ENCODE measurements around the gene DPP7.
"Not testable (repeated sequence)": the region's sequence is repeated elsewhere in the genome, so short reads cannot be mapped to it uniquely, and the experiment has no call there.

DPP7 gene

GRCh38 chr9:137148242-137148641 is 33.7 kb upstream of the DPP7 start:
- DNase-seq (ENCODE audit: low read depth in 2 of 2), result no peak

- no peak for DNase-seq (ENCODE audit: low read depth in 2 of 2)
Measured at GRCh38 chr9:137147793-137148160, 33.2 kb upstream of the DPP7 start.

DNA sequence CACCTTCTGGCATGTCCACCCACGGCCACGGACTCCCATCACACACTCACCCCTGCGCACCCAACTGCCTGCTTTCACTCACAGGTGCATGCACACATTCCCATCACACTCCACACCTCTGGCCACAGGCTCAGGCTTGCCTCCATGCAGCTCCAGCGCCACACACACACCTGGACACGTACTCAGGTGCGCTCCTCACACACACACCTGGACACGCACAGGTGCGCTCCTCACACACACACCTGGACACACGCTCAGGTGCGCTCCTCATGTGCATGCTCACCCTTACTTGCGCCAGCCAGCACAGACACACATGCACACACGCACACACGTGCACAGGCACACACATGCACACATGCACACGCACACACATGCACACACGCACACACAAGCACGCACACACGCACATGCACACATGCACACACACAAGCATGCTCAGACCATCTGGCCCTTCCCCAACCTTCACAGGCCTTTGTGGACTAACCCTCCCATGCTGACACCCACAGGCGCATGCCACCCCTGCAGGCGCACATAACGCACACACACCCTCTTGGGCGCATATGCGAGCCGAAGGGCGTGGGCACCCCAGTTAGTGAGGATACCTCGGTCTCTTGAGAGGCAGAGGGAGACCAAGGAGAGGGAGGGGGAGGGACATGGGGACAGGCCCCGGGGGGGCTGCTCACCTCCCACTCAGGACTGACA is 32.7 kb upstream of the DPP7 start:
- no peak for DNase-seq (ENCODE audit: low read depth in 2 of 2)

- no peak for DNase-seq (ENCODE audit: low read depth in 2 of 2)
Measured at GRCh38 chr9:137146527-137146918, 32.0 kb upstream of the DPP7 start.

DNA sequence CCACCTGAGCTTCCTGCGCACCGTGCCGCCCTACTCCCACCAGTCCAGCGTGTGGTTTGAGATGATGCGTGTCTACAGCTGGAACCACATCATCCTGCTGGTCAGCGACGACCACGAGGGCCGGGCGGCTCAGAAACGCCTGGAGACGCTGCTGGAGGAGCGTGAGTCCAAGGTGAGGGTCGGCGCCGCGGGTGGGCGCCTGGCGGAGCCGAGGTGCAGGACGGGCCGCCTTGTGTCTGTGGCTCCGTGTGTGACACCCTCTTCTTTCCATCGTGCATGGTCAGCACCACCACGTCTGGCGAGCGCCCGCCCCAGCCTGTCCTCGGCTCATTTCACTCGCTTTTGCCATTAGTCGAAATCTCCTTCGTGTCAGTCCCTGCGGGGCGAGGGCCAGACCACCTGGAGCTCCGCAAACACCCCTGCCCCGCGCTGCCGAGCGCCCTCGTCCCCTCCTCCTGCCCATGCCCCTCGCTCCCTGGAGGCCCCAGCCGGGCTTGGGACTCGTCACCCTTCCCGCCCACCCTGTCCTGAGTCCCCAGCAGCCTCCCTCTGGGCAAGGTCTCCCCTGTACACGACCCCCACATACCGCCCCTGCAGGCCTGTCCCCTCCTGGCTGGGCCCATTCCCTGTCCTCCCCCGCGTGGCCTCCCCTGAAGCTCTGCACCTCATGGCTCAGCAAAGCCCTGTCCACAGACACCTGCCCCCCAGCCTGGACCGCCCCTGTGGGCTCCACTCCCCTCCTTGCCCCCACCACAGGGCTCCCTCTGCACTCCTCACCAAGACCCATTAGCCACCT is 31.4 kb upstream of the DPP7 start:
- DNase-seq (ENCODE audit: low read depth in 2 of 2), result no peak

DNA sequence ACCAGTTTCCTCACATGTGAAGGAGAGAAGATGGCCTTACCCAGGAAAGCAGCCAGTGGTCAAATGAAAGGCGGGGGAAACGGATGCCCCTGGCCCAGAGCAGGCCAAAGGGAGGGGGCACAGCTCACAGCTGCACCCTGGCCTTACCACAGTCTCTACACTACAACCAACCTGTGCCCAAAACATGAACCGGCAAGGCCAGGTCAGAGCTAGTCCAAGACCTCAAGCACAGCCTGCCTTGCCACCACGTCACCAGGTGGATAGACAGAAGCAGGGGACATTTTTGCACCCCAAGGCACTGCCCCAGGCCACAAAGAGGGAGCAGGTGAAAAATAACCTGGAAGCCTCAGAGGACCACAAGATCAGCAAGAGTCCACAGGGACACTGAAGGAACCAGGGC is 28.9 kb upstream of the DPP7 start:
- no peak for DNase-seq (ENCODE audit: low read depth in 2 of 2)

DNA sequence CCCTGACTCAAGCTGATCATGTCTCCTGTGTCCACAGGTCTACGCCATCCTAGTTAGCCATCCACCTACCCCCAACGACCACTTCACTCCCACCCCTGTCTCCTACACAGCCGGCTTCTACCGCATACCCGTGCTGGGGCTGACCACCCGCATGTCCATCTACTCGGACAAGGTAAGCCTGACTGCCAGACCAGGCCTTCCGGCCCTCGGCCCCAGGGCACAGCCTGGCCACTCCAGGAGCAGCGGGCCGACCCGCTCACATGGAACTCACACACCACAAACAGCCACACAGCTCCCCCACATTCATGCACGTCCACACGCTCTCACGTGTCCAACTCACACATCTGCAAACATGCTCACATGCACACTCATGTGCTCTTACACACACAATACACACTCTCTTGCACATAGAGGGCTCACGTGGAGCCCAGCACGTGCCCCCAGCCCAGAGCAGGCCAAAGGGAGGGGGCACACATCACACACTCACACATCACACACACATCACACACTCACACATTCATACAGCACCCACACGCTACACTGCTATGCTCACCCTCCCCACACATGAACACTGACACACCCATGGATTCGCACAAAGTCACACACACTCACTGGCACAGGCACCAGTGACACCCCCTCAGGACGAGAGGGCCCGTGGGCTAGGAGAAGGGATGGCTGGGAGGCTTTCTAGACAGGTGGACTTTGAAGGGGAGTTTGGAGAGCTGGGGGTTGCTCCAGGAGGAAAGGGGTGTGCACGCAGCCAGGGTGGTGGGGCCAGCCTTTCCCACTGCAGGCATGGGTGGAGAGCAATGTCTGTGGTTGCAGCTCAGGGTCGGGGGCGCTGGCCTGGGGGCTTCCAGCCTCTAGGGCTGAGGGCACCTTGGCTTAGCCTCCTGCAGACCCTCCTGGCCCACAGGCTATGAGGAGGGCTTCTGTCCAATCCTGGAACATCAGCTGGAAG is 27.7 kb upstream of the DPP7 start:
- DNase-seq (ENCODE audit: low read depth in 2 of 2), result no peak

- no peak for DNase-seq (ENCODE audit: low read depth in 2 of 2)
Measured at GRCh38 chr9:137141050-137141810, 26.7 kb upstream of the DPP7 start.

- DNase-seq (ENCODE audit: low read depth in 2 of 2), result no peak
Measured at GRCh38 chr9:137140151-137141012, 25.8 kb upstream of the DPP7 start.

DNA sequence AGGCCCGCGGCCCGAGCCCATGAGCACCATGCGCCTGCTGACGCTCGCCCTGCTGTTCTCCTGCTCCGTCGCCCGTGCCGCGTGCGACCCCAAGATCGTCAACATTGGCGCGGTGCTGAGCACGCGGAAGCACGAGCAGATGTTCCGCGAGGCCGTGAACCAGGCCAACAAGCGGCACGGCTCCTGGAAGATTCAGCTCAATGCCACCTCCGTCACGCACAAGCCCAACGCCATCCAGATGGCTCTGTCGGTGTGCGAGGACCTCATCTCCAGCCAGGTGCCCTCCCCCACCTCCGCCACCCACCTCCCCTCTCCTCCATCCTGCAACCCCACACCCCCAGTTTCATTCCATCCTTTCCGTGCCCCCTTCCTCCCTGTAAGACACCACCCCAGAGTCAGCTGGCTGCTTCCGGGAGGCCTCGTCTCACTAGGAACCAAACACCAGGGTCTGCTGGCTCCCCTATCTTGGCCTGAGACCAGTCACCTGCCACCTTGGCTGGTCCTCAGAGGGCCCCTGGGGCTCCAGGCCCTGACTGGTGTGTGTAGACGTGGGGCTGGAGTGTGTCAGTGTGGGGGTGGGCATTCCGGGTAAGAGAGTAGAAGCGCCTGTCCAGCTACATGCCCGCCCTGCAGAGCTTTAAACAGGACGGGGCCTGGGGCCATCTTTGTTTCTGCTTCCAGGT is 25.1 kb upstream of the DPP7 start:
- no peak for DNase-seq (ENCODE audit: low read depth in 2 of 2)

GRCh38 chr9:137138722-137139467 is 24.4 kb upstream of the DPP7 start, which contains the start of gene GRIN1:
GRIN1 (plus strand) TSS chr9:137139154; CDS start chr9:137139487, 333 bp downstream.
- no peak for DNase-seq (ENCODE audit: low read depth in 2 of 2)

GRCh38 chr9:137138058-137138721 is 23.7 kb upstream of the DPP7 start:
- no peak for DNase-seq (ENCODE audit: low read depth in 2 of 2)

GRCh38 chr9:137136881-137137607 is 22.5 kb upstream of the DPP7 start:
- no peak for DNase-seq (ENCODE audit: low read depth in 2 of 2)

DNA sequence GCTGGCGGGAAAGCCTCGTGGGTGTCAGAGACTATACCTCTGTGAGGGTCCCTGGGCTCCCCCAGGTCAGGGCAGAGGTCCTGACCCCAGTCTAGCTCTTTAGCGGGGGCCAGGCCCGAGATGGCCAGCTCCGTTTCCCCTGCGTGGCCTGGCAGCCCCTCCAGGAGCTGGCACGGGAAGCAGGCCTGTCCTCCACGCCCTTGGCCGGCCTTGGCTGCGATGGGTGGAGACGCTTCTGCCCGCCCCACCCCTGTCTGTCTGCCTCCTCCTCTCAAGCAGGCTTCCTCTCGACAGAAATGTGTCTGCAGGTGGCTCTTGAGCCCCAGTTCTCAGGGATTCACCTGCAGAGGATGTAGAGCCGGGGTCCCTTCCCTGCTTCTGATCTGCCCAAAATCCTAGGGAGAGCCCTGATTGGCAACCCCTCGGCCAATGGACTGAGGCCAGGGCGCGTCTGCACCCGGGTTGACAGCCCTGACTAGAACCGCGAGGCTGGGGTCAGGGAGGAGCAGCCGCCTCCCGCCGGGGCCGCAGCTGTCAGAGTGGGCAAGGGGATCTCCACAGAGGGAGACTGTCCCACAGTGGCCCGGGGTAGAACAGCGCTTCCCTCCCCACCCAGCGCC is 21.8 kb upstream of the DPP7 start:
- no peak for DNase-seq (ENCODE audit: low read depth in 2 of 2)

GRCh38 chr9:137135154-137135553 is 20.6 kb upstream of the DPP7 start:
- DNase-seq (ENCODE audit: low read depth in 2 of 2), result not testable (repeated sequence)

GRCh38 chr9:137134191-137134590 is 19.7 kb upstream of the DPP7 start:
- DNase-seq (ENCODE audit: low read depth in 2 of 2), result no peak

DNA sequence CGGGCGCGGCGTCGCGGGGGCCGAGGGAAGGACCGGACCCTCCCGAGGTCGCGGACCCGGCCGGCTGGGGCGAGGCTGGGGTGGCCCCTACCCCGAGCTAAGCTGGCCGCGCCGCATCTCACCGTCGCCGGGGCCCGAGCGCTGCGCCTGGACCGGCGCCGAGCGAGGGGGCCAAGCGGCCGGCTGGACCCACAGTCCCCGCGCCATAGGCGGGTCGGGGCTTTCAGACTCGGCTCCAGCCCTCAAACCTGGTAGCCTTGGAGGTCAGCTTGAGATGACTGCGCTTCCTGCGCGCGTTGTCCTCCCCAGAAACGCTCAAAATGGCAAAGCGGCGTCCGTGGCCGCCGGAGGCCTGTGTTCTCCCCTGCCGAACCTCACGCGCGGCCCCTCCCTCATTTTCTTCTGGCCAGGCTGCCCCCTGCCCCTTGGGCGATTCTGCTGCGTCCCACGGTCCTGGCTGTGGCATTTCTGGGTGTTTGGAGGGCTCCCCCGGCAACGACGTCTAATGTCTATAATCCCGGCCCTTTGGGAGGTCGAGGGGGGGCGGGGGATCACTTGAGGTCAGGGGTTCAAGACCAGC is 15.7 kb upstream of the DPP7 start:
- no peak for DNase-seq (ENCODE audit: low read depth in 2 of 2)

Measured in stimulated activated CD4-positive, alpha-beta T cell treated with anti-CD3 and anti-CD28 coated beads, Interleukin-4, amount 100 ng/mL, for 48 hours (primary cell).